Left renal pelvis (tissue), 4 donors: ENCODE measurements around the gene HLA-DPA1. TPM values are rescaled to one million over a fixed set of nuclear protein-coding genes. Genes with fewer than 3 reads are reported as not detected.

ENCODE experiments used
- DNase-seq, 4 donors: peaks; one replicate each; pipeline ENCODE4 v3.0.0-alpha.2; 2013; ENCODE audit warnings: low read depth in 4 of 4, low spot score in 3 of 4
- polyA plus RNA-seq, 4 donors: library from polyadenylated mRNA; unstranded; fragments of 120-200 nt; gene quantifications; one replicate each; pipeline ENCODE4 v1.2.1, GENCODE V29; 2013; ENCODE audit not compliant: insufficient read length in 4 of 4

Gene HLA-DPA1
- polyA plus RNA-seq, 4 donors = 17.1 to 20.5 (median 18.3) TPM

GRCh38 chr6:33019372-33019771 lies 54.1 kb downstream of the HLA-DPA1 start:
- no peak for DNase-seq

GRCh38 chr6:33018904-33019303 lies 54.5 kb downstream of the HLA-DPA1 start:
- DNase-seq = no peak

- DNase-seq = no peak
These were observed 55.0 kb downstream of the HLA-DPA1 start for GRCh38 chr6:33018418-33018817.

- DNase-seq = no peak
These were observed 55.6 kb downstream of the HLA-DPA1 start for GRCh38 chr6:33017694-33018353.

GRCh38 chr6:33017018-33017417 lies 56.4 kb downstream of the HLA-DPA1 start:
- DNase-seq = no peak

- DNase-seq = no peak
These were observed 57.7 kb downstream of the HLA-DPA1 start for GRCh38 chr6:33015798-33016197.

GRCh38 chr6:33014841-33015634 lies 58.4 kb downstream of the HLA-DPA1 start:
- peak; percentile 57 to 76 (median 65) for DNase-seq

Other genes starting within 250 kb of the HLA-DPA1 start
- gene TAP2, start 234.9 kb downstream of the HLA-DPA1 start, polyA plus RNA-seq = 10 to 100 TPM in 2 of 4 donors, 1 to 10 TPM in 2; 9.9 to 13.3 (median 10.6) TPM
- gene PSMB8, start 229.6 kb downstream of the HLA-DPA1 start, polyA plus RNA-seq = 10 to 100 TPM; 19.4 to 24.4 (median 22.5) TPM
- 10 to 100 TPM in 1 of 4 donors, 1 to 10 TPM in 3; 9.4 to 11.0 (median 9.7) TPM for gene TAP1, start 219.9 kb downstream of the HLA-DPA1 start, polyA plus RNA-seq
- gene PSMB9, start 219.5 kb downstream of the HLA-DPA1 start, polyA plus RNA-seq = 1 to 10 TPM; 5.7 to 6.4 (median 6.0) TPM
- 10 to 100 TPM in 3 of 4 donors, 1 to 10 TPM in 1; 9.1 to 76.6 (median 62.8) TPM for gene HLA-DMB, start 132.6 kb downstream of the HLA-DPA1 start, polyA plus RNA-seq
- 10 to 100 TPM in 3 of 4 donors, 1 to 10 TPM in 1; 6.2 to 18.5 (median 15.6) TPM for gene HLA-DMA, start 120.6 kb downstream of the HLA-DPA1 start, polyA plus RNA-seq
- 100 to 1,000 TPM; 274 to 342 (median 333) TPM for gene BRD2, start 105.1 kb downstream of the HLA-DPA1 start, polyA plus RNA-seq
- 1 to 10 TPM; 4.5 to 5.7 (median 5.0) TPM for gene HLA-DOA, start 64.1 kb downstream of the HLA-DPA1 start, polyA plus RNA-seq
- gene HLA-DPB1, start 2.3 kb upstream of the HLA-DPA1 start, polyA plus RNA-seq = 10 to 100 TPM; 16.7 to 20.4 (median 17.2) TPM
- gene COL11A2, start 118.8 kb upstream of the HLA-DPA1 start, polyA plus RNA-seq = 1 to 10 TPM; 3.0 to 6.9 (median 4.1) TPM
- gene RXRB, start 127.0 kb upstream of the HLA-DPA1 start, polyA plus RNA-seq = 10 to 100 TPM; 47.0 to 66.5 (median 55.5) TPM
- 100 to 1,000 TPM in 3 of 4 donors, 10 to 100 TPM in 1; 91.9 to 139 (median 116) TPM for gene SLC39A7, start 127.2 kb upstream of the HLA-DPA1 start, polyA plus RNA-seq
- 10 to 100 TPM; 10.7 to 29.1 (median 22.2) TPM for gene HSD17B8, start 131.0 kb upstream of the HLA-DPA1 start, polyA plus RNA-seq
- 10 to 100 TPM; 52.8 to 70.6 (median 56.2) TPM for gene RING1, start 134.9 kb upstream of the HLA-DPA1 start, polyA plus RNA-seq
- 10 to 100 TPM; 53.1 to 96.0 (median 75.1) TPM for gene VPS52, start 198.2 kb upstream of the HLA-DPA1 start, polyA plus RNA-seq
- gene RPS18, start 198.4 kb upstream of the HLA-DPA1 start, polyA plus RNA-seq = 1,000 to 10,000 TPM; 2,948 to 3,391 (median 3,096) TPM
- 1 to 10 TPM; 2.5 to 5.0 (median 3.8) TPM for gene B3GALT4, start 203.5 kb upstream of the HLA-DPA1 start, polyA plus RNA-seq
- gene WDR46, start 215.6 kb upstream of the HLA-DPA1 start, polyA plus RNA-seq = 10 to 100 TPM; 54.9 to 82.1 (median 59.9) TPM
- gene PFDN6, start 216.0 kb upstream of the HLA-DPA1 start, polyA plus RNA-seq = 10 to 100 TPM; 41.9 to 78.2 (median 75.1) TPM
- 100 to 1,000 TPM in 2 of 4 donors, 10 to 100 TPM in 2; 96.7 to 133 (median 103) TPM for gene RGL2, start 225.3 kb upstream of the HLA-DPA1 start, polyA plus RNA-seq
- 10 to 100 TPM; 26.9 to 49.5 (median 38.4) TPM for gene TAPBP, start 240.4 kb upstream of the HLA-DPA1 start, polyA plus RNA-seq
- gene ZBTB22, start 244.1 kb upstream of the HLA-DPA1 start, polyA plus RNA-seq = 10 to 100 TPM; 20.1 to 25.5 (median 21.4) TPM
- 10 to 100 TPM; 45.3 to 58.9 (median 54.1) TPM for gene DAXX, start 249.3 kb upstream of the HLA-DPA1 start, polyA plus RNA-seq